SK-N-MC (cell line): ENCODE results near the gene ZNF438.
"Not testable (repeated sequence)": the region's sequence is repeated elsewhere in the genome, so short reads cannot be mapped to it uniquely, and the experiment has no call there.

Experiments used
- DNase-seq: peaks from one replicate; pipeline ENCODE4 v3.0.0-alpha.2; 2011; ENCODE audit warnings: low read depth, low spot score
- H3K27ac ChIP-seq: fragments of 200-600 bp; sonication (generic); 2 replicates; pipeline ENCODE4 v1.5.1; 2016; ENCODE audit warnings: mixed run types
- H3K36me3 ChIP-seq: fragments of 200-600 bp; sonication (generic); 2 replicates; pipeline ENCODE4 v1.6.1; 2017; ENCODE audit warnings: antibody characterized with exemption, low read length, mixed read lengths; ENCODE audit not compliant: insufficient read depth
- H3K4me3 ChIP-seq: fragments of 200-600 bp; sonication (generic); 2 replicates; pipeline ENCODE4 v1.5.1; 2016
- H3K9ac ChIP-seq: fragments of 200-600 bp; sonication (generic); 2 replicates; pipeline ENCODE4 v1.8.0; 2017; ENCODE audit warnings: mixed run types, mixed read lengths; ENCODE audit not compliant: insufficient read length
- H3K9me3 ChIP-seq: fragments of 200-600 bp; sonication (generic); 2 replicates; pipeline ENCODE4 v1.6.1; 2017; ENCODE audit warnings: low read depth, mild to moderate bottlenecking, antibody characterized with exemption, low read length, moderate library complexity, mixed read lengths
- EZH2 ChIP-seq: fragments of 200-600 bp; sonication (generic); IDR thresholded peaks from one replicate; pipeline ENCODE4 v1.6.1; 2017; ENCODE audit warnings: antibody characterized with exemption
- FOXP2 ChIP-seq: optimal IDR thresholded peaks from 2 replicates; pipeline ENCODE3; 2011; ENCODE audit warnings: mild to moderate bottlenecking, moderate library complexity; ENCODE audit not compliant: insufficient read depth; ENCODE audit errors: extremely low read length, control extremely low read depth
- POLR2AphosphoS5 ChIP-seq: IDR thresholded peaks from 2 replicates; pipeline ENCODE4 v1.6.1; 2012; ENCODE audit warnings: mild to moderate bottlenecking, low read depth, low read length, borderline replicate concordance

ZNF438 gene

DNA sequence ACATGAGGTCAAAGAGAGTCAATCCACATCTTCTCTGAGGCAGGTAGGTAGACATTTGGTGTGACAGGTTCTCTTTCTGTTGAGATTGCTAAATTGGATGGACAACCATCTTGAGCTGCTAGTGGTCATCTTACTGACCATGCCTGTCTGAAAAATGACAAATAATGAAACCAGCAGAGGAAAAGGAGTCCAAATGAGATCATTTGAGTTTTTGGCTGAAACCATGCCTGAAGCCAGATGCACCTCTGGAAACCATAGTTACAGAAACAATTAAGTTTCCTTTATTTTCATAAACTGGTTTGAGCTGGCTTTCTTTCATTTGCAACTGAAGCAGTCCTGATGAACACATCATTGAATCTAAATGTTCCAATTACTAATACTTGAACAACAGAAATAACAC is 100.6 kb downstream of the ZNF438 start:
- H3K9ac ChIP-seq = no peak overlapping the region
- H3K36me3 ChIP-seq = no peaks in the 10 kb centered on the region
- TF ChIP-seq POLR2AphosphoS5 (no peak), FOXP2 (no peak), EZH2 (no peak)
- no peaks in the 10 kb centered on the region for H3K9me3 ChIP-seq
- H3K4me3 ChIP-seq = no peak overlapping the region
- no peak for DNase-seq
- no peak overlapping the region for H3K27ac ChIP-seq

DNA sequence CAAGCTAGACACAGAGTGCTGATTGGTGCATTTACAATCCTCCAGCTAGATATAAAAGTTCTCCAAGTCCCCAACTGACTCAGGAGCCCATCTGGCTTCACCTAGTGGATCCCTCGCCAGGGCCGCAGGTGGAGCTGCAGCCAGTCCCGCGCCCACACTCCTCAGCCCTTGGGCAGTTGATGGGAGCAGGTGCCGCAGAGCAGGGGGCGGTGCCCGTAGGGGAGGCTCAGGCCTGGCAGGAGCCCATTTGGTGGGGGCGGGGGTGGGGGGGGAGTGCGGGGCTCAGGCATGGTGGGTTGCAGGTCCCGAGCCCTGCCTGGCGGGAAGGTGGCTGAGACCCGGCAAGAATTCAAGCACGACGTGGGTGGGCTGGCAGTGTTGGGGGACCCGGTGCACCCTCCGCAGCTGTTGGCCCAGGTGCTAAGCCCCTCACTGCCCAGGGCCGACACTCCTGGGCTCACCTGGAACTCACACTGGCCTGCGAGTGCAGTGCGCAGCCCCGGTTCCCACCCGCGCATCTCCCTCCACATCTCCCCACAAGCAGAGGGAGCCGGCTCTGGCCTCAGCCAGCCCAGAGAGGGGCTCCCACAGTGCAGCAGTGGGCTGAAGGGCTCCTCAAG is 101.7 kb downstream of the ZNF438 start:
- TF ChIP-seq POLR2AphosphoS5 (no peak), FOXP2 (no peak), EZH2 (no peak)
- DNase-seq = no peak
- no peak overlapping the region for H3K9ac ChIP-seq

DNA sequence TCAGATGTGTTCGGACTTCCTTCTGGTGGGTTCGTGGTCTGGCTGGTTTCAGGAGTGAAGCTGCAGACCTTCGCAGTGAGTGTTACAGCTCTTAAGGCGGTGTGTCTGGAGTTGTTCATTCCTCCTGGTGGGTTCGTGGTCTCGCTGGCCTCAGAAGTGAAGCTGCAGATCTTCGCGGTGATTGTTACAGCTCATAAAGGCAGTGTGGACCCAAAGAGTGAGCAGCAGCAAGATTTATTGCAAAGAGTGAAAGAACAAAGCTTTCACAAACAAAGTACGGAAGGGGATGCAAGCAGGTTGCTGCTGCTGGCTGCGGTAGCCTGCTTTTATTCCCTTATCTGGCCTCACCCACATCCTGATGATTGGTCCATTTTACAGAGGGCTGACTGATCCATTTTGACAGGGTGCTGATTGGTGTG is 102.3 kb downstream of the ZNF438 start:
- not testable (repeated sequence) for DNase-seq, H3K4me3 ChIP-seq, H3K9me3 ChIP-seq

More for the DNA sequence above, 101.7 kb downstream of the ZNF438 start:
- H3K9me3 ChIP-seq = no peaks in the 10 kb centered on the region
- no peak overlapping the region for H3K4me3 ChIP-seq
- no peak overlapping the region for H3K27ac ChIP-seq
- no peaks in the 10 kb centered on the region for H3K36me3 ChIP-seq

GRCh38 chr10:30928742-30929141 is 102.9 kb downstream of the ZNF438 start:
- H3K9me3 ChIP-seq = no peaks in the 10 kb centered on the region
- H3K9ac ChIP-seq = no peak overlapping the region
- TF ChIP-seq FOXP2 (no peak), POLR2AphosphoS5 (no peak), EZH2 (no peak)
- H3K27ac ChIP-seq = no peak overlapping the region
- no peaks in the 10 kb centered on the region for H3K36me3 ChIP-seq
- DNase-seq = no peak
- H3K4me3 ChIP-seq = no peak overlapping the region

More for the DNA sequence above, 102.3 kb downstream of the ZNF438 start:
- not testable (repeated sequence) for H3K36me3 ChIP-seq, H3K27ac ChIP-seq, H3K9ac ChIP-seq

GRCh38 chr10:30918651-30919050 is 113.0 kb downstream of the ZNF438 start:
- TF ChIP-seq FOXP2 (no peak), POLR2AphosphoS5 (no peak), EZH2 (no peak)
- Histone ChIP-seq H3K27ac (no peak overlapping the region), H3K9me3 (no peaks in the 10 kb centered on the region), H3K4me3 (no peak overlapping the region), H3K36me3 (no peaks in the 10 kb centered on the region), H3K9ac (no peak overlapping the region)
- no peak for DNase-seq

- TF ChIP-seq POLR2AphosphoS5 (no peak), FOXP2 (no peak), EZH2 (no peak)
- Histone ChIP-seq H3K4me3 (no peak overlapping the region), H3K27ac (no peak overlapping the region), H3K9ac (no peak overlapping the region), H3K36me3 (no peaks in the 10 kb centered on the region), H3K9me3 (no peaks in the 10 kb centered on the region)
- DNase-seq = no peak
These were observed 113.9 kb downstream of the ZNF438 start for GRCh38 chr10:30917789-30918188.

- no peak overlapping the region for H3K4me3 ChIP-seq
- H3K36me3 ChIP-seq = no peaks in the 10 kb centered on the region
- H3K9me3 ChIP-seq = no peaks in the 10 kb centered on the region
- H3K27ac ChIP-seq = no peak overlapping the region
- DNase-seq = no peak
- TF ChIP-seq EZH2 (no peak), FOXP2 (no peak), POLR2AphosphoS5 (no peak)
- H3K9ac ChIP-seq = no peak overlapping the region
These were observed 114.6 kb downstream of the ZNF438 start for GRCh38 chr10:30917067-30917466.

- peak overlapping the region; percentile 22; the same call in 1 of the 2 replicates for H3K4me3 ChIP-seq
- H3K9me3 ChIP-seq = no peaks in the 10 kb centered on the region
- TF ChIP-seq FOXP2 (no peak), POLR2AphosphoS5 (no peak), EZH2 (no peak)
- no peak for DNase-seq
- H3K27ac ChIP-seq = peak overlapping the region; percentile 85
- no peak overlapping the region for H3K9ac ChIP-seq
- no peaks in the 10 kb centered on the region for H3K36me3 ChIP-seq
These were observed 116.5 kb downstream of the ZNF438 start for GRCh38 chr10:30915146-30915545.

GRCh38 chr10:30911303-30911863 is 120.3 kb downstream of the ZNF438 start:
- DNase-seq = no peak
- Histone ChIP-seq H3K9me3 (no peaks in the 10 kb centered on the region), H3K36me3 (no peaks in the 10 kb centered on the region), H3K9ac (no peak overlapping the region), H3K27ac (no peak overlapping the region), H3K4me3 (no peak overlapping the region)
- TF ChIP-seq POLR2AphosphoS5 (no peak), EZH2 (no peak), FOXP2 (no peak)
